ACC112 (cell line): ENCODE results near the gene TXNRD3.

Experiments
- H2AFZ ChIP-seq: fragments of 200-600 bp; sonication (generic); one replicate; pipeline ENCODE4 v1.6.0; 2017; ENCODE audit warnings: antibody characterized with exemption, low read length; ENCODE audit not compliant: unreplicated experiment
- H3K27ac ChIP-seq: fragments of 200-600 bp; sonication (generic); 2 replicates; pipeline ENCODE4 v1.5.1; 2014; ENCODE audit warnings: low read depth, mild to moderate bottlenecking, antibody characterized with exemption, low read length, moderate library complexity
- H3K27me3 ChIP-seq: fragments of 200-600 bp; sonication (generic); 2 replicates; pipeline ENCODE4 v1.6.1; 2014; ENCODE audit warnings: mild to moderate bottlenecking, antibody characterized with exemption, low read length, moderate library complexity, mixed read lengths; ENCODE audit not compliant: insufficient read depth
- H3K36me3 ChIP-seq: fragments of 200-600 bp; sonication (generic); 2 replicates; pipeline ENCODE4 v1.6.1; 2016; ENCODE audit warnings: mild to moderate bottlenecking, antibody characterized with exemption, low read length, moderate library complexity, mixed read lengths; ENCODE audit not compliant: insufficient read depth
- H3K4me1 ChIP-seq: fragments of 200-600 bp; sonication (generic); one replicate; pipeline ENCODE4 v1.6.1; 2016; ENCODE audit warnings: low read length, mixed read lengths; ENCODE audit not compliant: insufficient read depth, unreplicated experiment, control insufficient read depth
- H3K4me3 ChIP-seq: fragments of 200-600 bp; sonication (generic); 2 replicates; pipeline ENCODE4 v1.5.1; 2014; ENCODE audit warnings: mild to moderate bottlenecking, low read depth, low read length
- H3K79me2 ChIP-seq: fragments of 200-600 bp; sonication (generic); one replicate; pipeline ENCODE4 v1.6.0; 2016; ENCODE audit warnings: low read length; ENCODE audit not compliant: control insufficient read depth, unreplicated experiment, insufficient read depth

The TXNRD3 gene

DNA sequence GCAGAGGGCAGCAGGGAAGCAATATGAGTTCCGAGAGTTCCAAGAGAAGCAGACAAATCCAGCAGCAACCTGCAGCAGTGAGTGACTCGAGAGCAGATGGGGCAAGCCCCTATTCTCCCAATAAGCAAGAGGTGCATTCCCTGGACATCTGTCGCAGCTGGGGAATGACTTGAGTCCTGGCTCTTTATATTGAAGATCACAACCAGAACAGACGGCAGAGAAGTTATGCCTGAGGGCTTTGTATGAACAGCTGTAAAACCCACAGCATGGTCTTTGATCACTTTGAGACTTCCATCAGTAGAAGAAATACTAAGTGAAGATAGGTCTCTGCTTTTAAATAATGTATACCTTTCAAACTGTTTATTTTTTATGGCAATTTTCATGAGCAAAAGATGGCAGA, 72.6 kb downstream of the TXNRD3 start:
- no peak overlapping the region for H3K27ac ChIP-seq
- H3K27me3 ChIP-seq = peaks cover 42% of the 10 kb centered on the region; the same call in 1 of the 2 replicates
- H3K4me3 ChIP-seq = no peak overlapping the region
- no peaks in the 10 kb centered on the region for H3K4me1 ChIP-seq
- no peaks in the 10 kb centered on the region for H3K79me2 ChIP-seq
- H2AFZ ChIP-seq = no peak overlapping the region
- no peaks in the 10 kb centered on the region for H3K36me3 ChIP-seq

DNA sequence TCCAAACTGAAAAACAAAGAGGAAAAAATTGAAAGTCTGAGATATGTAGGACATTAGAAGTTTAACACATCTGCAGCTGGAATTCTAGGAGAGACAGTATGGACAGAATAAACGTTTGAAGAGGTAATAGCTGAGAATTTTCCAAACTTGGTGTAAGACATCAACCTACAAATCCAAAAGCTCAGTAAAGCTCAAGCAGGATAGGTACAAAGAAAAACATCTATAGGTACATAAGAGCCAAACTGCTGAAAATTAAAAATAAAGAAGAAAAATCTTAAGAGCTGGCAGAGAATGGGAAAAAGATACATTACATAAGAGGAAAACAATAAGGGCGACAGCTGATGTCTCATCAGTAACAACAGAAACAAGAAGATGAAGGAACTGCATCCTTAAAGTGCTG, 73.4 kb downstream of the TXNRD3 start:
- no peak overlapping the region for H2AFZ ChIP-seq
- H3K27ac ChIP-seq = no peak overlapping the region
- H3K79me2 ChIP-seq = no peaks in the 10 kb centered on the region
- no peaks in the 10 kb centered on the region for H3K4me1 ChIP-seq
- H3K27me3 ChIP-seq = peaks cover 42% of the 10 kb centered on the region; the same call in 1 of the 2 replicates
- H3K4me3 ChIP-seq = no peak overlapping the region
- no peaks in the 10 kb centered on the region for H3K36me3 ChIP-seq

DNA sequence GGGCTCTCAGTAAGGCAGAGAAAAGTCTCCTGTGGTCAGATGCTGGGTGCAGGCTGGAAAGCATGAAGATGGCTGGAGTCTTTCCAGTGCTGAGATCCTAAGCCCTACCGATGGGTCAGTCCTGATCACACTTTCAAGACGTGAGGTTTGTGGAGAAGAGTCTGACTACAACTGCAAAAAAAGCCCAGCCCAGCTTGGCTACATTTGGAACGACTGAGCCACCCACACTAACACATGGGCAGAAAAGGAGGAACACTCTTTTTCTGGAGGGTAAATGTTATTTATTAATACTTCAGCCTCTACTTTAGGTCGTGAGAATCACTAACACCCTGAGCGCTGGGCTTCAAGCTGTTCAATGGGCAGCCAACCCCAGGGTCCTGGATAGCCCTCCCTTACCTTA, 74.2 kb downstream of the TXNRD3 start:
- no peak overlapping the region for H3K27ac ChIP-seq
- H3K4me3 ChIP-seq = no peak overlapping the region
- no peaks in the 10 kb centered on the region for H3K79me2 ChIP-seq
- no peak overlapping the region for H2AFZ ChIP-seq
- H3K27me3 ChIP-seq = peaks cover 42% of the 10 kb centered on the region; the same call in 1 of the 2 replicates
- H3K4me1 ChIP-seq = no peaks in the 10 kb centered on the region
- H3K36me3 ChIP-seq = no peaks in the 10 kb centered on the region

DNA sequence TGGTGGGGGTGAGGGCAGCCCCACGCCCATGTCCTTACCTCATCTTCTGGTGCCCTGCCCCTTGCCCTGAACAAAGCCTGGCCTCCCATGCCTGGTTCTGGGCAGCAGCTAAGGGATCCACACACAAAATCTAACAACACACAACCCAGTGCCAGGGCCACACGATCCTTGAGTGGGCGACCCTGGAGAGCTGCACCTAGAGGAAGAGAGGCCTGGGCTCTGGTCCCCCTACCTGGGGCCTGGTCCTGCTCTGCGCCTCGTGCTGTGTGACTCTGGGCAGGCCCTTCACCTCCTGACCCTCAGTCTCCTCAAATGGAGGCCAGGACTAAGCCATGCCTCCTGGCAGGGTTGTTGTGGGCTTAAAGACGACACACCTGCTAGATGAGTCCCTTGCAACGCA, 76.2 kb downstream of the TXNRD3 start:
- peaks cover 38% of the 10 kb centered on the region; the same call in 1 of the 2 replicates for H3K27me3 ChIP-seq
- H3K4me3 ChIP-seq = no peak overlapping the region
- H3K79me2 ChIP-seq = no peaks in the 10 kb centered on the region
- H3K4me1 ChIP-seq = no peaks in the 10 kb centered on the region
- H3K27ac ChIP-seq = no peak overlapping the region
- no peak overlapping the region for H2AFZ ChIP-seq
- H3K36me3 ChIP-seq = no peaks in the 10 kb centered on the region

DNA sequence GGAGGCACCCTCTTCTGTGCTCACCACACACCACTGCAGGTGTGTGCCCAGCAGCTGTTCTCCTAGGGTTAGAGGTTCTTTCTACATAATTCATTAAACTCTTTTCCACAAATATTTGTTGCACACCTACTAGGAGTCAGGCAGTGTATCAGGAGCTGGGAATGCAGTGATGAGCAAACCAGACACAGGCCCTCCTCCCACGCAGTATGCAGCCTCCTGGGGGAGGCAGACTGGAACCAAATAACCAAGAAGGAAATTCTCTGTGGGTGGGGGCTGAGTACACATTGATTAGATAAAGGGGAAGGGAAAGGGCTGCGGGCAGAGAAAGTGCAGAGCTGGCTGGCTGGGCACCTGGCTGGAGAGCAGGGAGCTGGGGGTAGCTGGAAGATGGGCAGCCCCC, 77.7 kb downstream of the TXNRD3 start:
- no peak overlapping the region for H2AFZ ChIP-seq
- H3K4me3 ChIP-seq = no peak overlapping the region
- H3K36me3 ChIP-seq = no peaks in the 10 kb centered on the region
- H3K27me3 ChIP-seq = peaks cover 29% of the 10 kb centered on the region; the same call in 1 of the 2 replicates
- H3K27ac ChIP-seq = no peak overlapping the region
- H3K79me2 ChIP-seq = no peaks in the 10 kb centered on the region
- no peaks in the 10 kb centered on the region for H3K4me1 ChIP-seq

DNA sequence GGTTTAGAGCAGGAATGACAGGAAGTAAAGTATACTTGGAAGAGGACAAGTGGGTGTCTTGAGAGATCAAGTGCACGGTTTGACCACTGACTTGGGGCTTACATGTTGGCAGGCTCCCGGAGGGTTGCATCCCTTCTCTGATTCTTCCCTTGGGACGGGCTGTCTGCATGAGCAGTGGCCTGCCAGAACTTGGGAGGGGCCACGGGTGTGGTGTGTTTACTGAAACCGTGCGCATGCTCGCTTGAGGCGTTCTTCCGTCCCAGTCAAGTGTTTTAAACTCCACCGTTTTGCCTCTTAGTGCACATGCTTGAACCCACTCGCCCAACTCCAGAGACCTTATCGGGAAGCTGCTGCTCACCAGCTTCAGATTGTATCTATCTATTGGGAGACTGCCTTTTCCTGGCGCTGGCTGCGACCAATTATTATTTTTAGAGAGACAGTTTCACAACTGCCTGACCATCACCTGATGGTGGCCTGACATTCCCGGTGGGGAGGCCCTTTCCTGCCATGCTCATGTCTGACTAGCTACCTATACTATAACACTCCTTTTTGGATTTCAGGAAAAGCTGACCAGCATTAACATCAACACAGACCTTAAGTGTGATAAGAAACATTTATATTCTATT, 81.3 kb downstream of the TXNRD3 start:
- Histone ChIP-seq H3K79me2 (no peaks in the 10 kb centered on the region), H3K27me3 (0 out of 2 replicates have a peak, but pooled peaks cover 5% of the 10 kb centered on the region), H3K4me1 (no peaks in the 10 kb centered on the region), H3K27ac (no peak overlapping the region), H3K4me3 (no peak overlapping the region), H2AFZ (no peak overlapping the region), H3K36me3 (no peaks in the 10 kb centered on the region)

DNA sequence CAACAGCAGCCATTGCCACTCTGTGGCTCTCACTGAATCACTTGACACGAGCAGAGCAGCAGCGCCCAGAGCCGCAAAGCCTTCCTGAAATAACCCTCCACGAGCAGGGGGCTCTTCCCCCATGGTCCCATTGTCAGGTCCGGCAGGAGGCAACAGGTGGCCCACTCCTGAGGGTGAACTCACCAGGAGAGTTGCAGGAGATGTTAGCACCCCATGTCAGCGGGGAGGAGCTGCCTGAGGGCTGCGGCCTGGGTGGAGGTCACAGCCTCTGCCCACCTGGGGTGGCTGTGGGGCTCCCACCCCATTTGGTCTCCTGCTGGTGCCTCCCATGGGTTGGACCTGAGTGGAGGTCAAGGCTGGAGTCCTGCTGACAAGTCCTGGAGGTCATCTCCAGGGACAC, 83.8 kb downstream of the TXNRD3 start:
- H3K27ac ChIP-seq = no peak overlapping the region
- no peaks in the 10 kb centered on the region for H3K36me3 ChIP-seq
- H3K27me3 ChIP-seq = peaks cover 24% of the 10 kb centered on the region
- H3K4me1 ChIP-seq = no peaks in the 10 kb centered on the region
- no peaks in the 10 kb centered on the region for H3K79me2 ChIP-seq
- H3K4me3 ChIP-seq = no peak overlapping the region
- H2AFZ ChIP-seq = no peak overlapping the region

DNA sequence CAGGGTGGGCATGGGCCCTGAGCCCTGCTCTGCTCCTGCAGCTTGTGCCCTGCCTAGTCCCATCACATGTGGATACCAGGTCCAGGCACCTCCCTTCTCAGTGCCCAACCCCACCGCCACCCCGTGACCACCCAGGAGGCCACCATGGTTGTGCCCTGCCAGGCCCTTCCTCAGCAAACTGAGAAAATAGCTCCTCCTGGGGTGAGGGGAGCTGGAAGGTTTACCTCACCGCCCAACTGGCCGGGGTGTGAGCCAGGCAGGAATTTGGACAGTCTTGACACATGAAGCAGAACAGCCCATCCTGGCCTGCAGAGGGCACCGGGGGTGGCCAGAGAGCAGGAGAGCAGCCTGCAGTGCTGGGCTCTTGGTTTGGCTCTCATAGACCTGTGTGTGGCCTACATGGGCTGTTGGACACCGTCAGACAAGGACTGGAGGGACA, 84.8 kb downstream of the TXNRD3 start:
- no peak overlapping the region for H2AFZ ChIP-seq
- no peak overlapping the region for H3K27ac ChIP-seq
- H3K4me1 ChIP-seq = no peaks in the 10 kb centered on the region
- H3K36me3 ChIP-seq = no peaks in the 10 kb centered on the region
- H3K4me3 ChIP-seq = no peak overlapping the region
- no peaks in the 10 kb centered on the region for H3K79me2 ChIP-seq
- peaks cover 34% of the 10 kb centered on the region for H3K27me3 ChIP-seq

DNA sequence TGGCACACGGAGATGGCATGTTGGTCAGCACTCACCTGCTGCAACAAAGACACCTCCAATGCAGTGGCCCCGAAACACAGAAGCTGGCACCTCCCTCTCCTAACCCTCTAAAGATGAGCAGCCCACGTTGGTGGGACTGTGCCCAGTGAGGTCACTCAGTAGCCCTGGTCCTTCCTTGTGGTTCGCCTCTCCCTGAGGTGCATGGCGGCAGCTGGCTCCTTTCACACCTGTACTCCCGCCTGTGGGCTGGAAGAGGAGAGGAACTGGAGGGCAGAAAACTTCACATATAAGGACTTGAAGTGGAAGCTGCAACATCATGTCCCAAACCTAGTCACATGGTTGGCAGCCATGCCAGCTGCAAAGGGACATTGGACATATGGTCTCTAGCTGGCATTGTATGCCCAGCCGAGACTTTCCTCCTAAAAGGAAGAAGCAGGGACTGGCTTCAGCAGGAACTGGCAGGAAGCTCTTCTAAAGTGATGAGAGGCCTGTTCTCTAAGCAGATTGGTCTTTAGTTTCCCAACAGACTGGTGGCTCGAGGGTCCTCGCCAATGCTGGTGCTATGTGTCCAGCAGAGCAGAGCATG, 85.4 kb downstream of the TXNRD3 start:
- Histone ChIP-seq H3K4me1 (no peaks in the 10 kb centered on the region), H3K36me3 (no peaks in the 10 kb centered on the region), H3K27me3 (peaks cover 39% of the 10 kb centered on the region), H3K27ac (no peak overlapping the region), H3K79me2 (no peaks in the 10 kb centered on the region), H2AFZ (no peak overlapping the region), H3K4me3 (no peak overlapping the region)

DNA sequence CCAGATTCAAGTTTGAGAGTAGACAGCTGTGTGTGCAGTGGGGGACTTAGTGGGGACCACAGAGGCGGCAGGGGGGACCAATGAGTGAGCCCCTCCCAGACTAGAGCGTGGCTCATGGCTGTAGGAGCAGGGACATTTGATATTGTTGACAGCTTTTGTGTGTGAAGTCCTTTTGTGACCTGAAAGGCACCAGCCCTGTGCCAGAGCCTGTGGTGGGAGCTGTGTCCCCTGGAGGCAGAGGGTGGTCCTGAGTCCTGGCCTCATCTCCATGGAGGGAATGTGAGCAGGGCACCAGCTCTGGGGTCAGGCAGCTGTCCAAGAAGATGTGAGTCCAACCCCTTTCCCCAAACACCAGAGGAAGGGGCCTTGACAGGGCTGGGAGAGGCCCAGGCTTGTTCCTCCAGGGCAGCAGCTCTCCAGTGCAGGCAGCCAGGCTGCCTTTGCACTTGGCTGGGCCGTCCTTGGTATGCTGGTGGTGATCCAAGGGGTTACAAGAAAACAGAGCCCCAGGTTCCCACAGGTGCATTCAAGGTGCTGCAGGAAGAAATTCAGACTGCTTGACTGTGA, 86.1 kb downstream of the TXNRD3 start:
- Histone ChIP-seq H3K79me2 (no peaks in the 10 kb centered on the region), H3K27me3 (peaks cover 45% of the 10 kb centered on the region), H3K4me3 (no peak overlapping the region), H3K36me3 (no peaks in the 10 kb centered on the region), H3K4me1 (no peaks in the 10 kb centered on the region), H2AFZ (no peak overlapping the region), H3K27ac (no peak overlapping the region)
